HG02943 (cell line): ENCODE measurements around the gene GINS1.

Experiments
- ATAC-seq: cut with Tn5 transposase; IDR thresholded peaks from one replicate; pipeline ENCODE4 v1.9.1; 2021; ENCODE audit warnings: mild to moderate bottlenecking, low read depth, moderate library complexity; ENCODE audit not compliant: unreplicated experiment

The GINS1 gene

DNA sequence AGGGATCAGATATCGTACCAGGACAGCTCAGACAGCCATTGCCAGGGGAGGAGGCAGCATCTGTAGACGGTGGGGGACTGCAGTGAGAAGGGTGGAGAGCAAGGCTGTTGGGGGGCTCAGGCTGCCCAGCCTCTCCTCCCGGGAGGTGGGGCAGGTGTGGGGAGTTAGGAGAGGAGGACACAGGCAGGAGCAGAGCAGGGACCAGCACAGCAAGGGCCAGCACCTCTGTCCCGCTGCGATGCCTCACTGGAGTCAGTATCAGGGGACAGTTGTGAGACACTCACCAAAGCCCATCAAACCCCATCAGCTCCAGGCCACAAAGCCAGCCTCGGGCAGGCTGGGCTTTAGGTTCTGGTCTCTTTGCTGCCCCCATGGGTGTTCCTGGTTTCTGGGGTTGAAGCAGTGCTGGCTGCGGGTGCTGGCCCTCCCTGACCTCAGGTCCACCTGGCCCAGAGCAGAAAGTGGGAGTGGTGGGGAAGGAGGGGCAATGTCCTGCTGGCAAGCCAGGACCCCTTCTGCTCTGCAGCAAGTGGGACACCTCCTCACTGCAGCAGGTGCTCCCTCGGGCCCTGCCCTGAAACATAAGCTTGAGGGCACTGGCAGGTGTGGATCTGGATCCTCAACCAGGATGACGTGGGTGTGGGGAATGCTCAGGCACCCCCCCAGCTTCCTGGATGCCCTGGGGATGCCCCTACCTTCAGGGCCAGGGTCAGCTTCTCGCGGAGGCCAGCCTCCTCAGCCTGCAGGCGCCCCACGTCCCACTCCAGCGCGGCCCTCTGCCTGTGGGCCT, 83.4 kb downstream of the GINS1 start:
- no peak for ATAC-seq

DNA sequence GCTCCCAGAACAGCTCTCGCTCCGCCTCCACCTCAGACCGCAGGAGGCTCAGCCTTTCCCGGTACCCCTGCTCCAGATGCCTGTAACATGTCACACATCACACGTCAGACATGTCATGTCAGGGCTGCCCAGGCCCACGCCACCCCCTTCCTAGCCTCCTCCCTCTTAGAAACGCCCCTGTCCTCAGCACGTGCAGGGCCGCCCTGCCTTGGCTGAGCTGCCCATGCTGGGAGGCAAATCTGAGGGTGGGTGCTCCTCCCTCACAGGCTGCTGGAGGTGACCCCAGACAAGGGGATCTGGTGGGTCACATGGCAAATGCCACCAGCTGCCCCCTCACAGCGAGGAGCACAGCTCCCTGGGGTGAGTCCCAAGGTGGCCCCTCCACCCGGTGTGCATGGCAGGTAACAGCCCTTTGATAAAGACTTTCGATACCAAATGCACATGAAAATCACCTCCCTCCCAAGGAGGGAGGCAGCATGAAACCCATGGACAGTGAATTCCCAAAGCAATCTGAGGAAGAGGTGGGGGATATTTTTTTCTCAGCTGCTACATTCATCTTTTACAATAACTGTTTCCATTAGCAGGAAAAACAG, 84.1 kb downstream of the GINS1 start:
- no peak for ATAC-seq

DNA sequence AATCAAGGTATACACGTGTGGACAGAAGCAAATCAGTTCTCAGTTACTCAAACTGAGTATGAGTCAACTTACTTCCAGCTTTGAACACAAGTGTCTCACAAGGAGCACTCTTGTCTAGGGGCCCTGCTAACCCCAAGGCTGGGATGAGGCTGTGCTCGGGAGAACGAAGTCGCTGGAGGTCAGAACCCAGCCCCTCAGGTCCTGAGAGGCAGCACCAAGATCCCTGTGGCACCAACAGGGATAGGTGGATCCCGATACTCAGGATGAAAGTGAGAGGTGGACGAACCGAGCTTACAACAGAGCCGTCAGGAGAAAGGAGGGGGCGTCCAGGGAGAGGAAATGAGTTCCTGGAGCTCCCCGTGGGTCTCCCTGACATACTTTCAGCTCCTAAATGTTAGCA, 85.7 kb downstream of the GINS1 start:
- ATAC-seq, result no peak

DNA sequence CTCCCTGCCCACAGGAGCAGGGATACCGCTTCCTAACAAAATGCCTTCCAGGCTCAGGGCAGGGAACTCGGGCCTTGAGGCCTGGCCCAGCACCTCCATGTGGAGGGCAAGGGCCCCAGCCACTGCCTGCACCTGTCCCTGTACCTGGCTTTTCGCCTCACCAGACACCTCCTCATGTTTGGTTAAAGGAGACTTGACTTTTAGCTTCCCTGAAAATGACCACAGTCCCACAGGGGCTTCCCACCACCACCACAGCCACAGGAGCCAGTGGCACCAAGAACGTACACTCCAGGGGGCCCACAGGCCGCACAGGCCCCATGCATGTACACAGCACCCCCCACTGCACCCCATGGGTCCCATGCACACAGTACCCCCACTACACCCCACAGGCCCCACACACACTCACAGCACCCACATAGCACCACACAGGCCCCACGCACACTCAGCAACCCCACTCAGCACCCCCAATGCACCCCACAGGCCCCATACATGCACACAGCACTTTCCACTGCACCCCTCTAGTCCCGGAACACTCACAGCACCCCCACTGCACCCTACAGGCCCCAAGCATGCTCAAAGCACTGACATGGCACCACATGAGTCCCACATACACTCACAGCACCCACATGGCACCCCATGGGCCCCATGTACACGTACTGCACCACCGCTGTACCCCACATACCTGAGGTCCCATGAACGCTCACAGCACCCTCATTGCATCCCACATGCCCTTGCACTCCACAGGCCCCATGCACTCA, 86.5 kb downstream of the GINS1 start:
- no peak for ATAC-seq

DNA sequence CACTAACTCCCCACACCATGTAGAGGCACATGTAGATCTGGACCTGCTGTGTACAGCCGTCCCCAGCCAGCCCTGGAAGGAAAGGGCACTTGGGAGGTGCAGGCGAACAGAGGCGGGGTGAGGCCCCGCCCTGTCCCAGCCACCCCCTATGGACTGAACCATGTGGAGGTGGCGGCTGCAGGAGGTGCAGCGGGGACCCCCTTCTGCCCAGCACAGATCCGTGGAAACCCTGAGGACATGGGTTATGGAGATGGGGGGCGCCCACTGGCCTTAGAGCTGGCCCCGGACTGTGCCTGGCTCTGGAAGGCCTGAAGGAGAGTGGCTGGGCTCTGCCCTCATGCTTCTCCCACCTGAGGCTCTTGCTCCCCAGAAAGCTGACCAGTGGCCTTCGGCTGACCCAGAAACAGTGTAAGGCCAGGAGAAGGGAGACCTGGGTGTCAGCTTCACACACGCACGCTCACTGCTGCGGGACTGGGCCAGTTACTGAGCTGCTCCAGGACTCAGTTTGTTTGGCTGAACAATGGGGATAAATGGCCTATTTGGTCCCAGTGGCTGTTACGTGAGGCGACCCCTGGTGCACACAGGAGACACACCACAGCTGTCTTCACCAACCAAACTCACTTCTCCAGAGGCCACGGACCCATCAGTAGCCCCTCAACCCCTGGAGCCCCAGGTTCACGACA, 87.2 kb downstream of the GINS1 start:
- ATAC-seq, result no peak

DNA sequence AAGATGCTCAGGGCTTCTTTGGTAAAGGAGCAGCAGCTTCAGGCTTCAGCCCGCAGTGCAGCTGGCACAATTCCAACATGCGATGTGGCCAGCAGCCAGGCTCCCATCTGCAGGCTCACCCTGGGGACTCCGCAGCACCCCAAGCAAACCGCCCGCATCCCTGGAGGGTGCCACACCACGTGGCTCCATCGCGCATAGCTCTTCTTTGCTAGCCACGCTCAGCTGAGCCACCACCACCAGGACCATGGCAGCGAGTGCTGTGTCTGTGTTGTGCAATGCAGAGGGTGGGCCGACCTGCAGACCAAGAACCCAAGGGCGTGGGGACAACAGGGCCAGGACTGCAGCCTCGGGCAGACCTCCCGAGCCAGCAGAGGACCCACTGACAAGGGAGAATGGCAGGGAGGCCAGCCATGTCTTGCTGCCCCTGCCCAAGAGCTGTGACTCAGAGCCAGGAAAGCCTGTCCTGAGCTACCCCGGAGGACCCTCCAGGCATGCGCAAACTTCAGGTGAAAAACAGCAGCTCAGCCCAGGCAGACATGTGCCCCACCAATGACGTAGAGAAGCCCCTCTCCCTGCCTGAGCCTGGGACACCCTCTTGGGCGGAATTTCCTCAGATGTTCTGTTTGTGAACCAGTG, 87.8 kb downstream of the GINS1 start:
- ATAC-seq, result no peak

DNA sequence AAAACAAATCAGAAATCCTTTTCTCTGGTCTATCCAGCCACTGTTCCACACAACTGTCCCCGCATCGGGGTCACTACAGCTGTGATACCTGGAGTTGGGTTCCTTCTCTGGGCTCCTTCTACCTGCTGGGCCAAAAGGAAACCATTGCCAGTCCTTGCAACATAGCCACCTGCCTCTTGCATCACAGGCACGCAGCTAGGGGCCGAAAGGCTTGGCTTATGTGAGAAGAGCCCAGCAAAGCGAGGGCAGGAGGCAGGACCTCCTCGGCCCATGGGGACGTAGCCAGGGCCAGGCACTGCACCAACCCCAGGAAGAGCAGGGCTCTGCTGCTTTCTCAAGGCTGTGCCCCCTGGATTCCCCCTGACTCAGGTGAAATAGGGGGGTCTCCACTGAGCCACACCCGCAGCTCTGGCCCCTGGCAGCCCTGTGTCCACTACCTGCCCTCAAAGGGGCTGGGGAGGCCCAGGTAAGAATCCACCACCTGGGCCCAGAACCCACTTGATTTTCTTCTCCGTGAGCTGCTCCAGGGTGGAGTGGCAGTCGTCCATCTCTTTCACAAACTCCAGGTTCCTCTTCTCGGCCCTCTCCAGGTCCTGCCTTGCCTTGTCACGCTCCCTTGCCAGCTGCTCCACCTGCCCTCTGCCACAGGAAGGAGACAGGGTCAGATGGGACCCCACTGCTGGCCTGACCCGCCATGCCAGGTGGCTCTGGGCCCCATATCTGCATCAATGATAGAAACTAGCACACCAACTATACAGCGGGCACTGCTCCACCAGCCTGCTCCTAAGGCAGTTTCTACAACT, 88.9 kb downstream of the GINS1 start:
- ATAC-seq, result no peak

DNA sequence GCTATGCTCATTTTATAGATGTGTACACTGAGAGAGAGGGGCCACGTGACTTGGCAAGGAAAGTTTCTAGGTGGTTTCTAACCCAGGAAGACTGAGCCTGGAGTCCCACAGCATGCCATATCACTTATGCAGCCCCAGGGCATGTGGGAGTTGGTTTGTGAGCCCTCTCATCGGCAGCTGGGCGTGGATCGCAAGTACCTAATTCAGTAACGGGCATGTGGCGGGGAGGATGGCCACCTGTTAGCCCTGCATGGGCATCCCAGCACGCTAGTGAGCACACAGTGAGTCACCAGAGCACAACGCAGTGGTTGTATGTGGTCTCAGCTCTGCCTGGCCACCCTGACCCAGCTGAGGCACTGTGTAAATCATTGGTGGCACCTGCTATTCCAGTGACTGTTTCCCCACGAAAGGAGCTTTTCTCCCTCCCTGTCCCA, 89.5 kb downstream of the GINS1 start:
- no peak for ATAC-seq

DNA sequence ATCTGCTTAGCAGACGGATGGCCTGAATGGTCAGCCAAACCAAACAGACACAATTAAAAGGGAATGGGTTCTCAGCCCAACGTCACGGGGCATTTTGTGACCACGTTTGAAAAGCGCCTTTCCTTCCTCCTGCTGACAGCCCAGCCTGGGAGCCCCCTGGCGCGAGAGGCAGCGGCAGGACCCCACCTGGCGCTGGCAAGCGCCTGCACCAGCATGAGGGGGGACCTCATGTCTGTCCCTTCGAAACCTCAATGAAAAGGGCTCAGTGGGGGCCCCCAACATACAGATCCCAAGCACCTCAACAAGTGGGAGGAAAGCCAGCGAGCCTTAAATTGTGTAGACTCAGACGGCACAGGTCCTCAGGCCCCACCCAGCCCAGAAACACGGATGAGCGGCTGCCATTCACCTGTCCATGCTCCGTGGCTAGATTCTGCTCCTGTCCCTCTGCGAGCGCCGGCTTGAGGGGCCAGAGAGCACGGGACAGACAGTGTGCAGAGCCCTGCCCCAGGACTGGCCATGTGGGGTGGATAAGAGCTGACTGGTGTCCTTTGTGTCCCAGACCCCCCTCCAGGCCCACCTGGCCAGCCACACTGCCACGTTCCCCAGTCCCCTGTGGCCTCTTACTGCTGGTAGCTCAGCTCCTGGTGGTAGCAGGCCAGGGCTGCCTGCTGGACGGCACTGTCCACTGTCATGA, 90.3 kb downstream of the GINS1 start:
- ATAC-seq, result no peak
